ENCODE results near the gene ZNF732. TPM values are rescaled to one million over a fixed set of nuclear protein-coding genes. Genes with fewer than 3 reads are reported as not detected.

The ZNF732 gene
- total RNA-seq, 2 experiments from 2014 or later = not detected

- peak overlapping the region; percentile 98 for H3K4me3 ChIP-seq (ENCODE audit: low read length)
- intact Hi-C loops (cut with DNase I, micrococcal nuclease) = loop anchor here (1.0 to 5.0 kb wide), 7 partner anchors 137 to 444 kb away; partner anchors contain the start of genes PIGG (in 2 of the 2), ZNF721 (in 2 of the 2), ATP5ME (in 1 of the 2) and MYL5 (in 1 of the 2)
- peaks cover 26 to 36% of the 10 kb centered on the region in 2 experiments for H3K9me3 ChIP-seq (ENCODE audit: control insufficient read depth in 1 of 2, insufficient read depth in 1 of 2, low read length in 2 of 2)
- ATAC-seq (ENCODE audit: poor library complexity) (peak; percentile 39), DNase-seq (peak in 12 of 14 experiments; percentile 0 to 71 (median 42))
- TF ChIP-seq CTCF (IDR thresholded peaks at IDR 0.05) = no peak
- H3K36me3 Mint-ChIP-seq (ENCODE audit: low read depth) = peaks cover 83% of the 10 kb centered on the region
- no peaks in the 10 kb centered on the region for H3K27me3 Mint-ChIP-seq
- ChIA-PET POLR2A (interaction anchor here (0.6 to 3.2 kb wide), 13 partner anchors 19 to 336 kb away, joined by 3 to 40 read pairs (median 4); partner anchors contain the start of genes ATP5ME, MYL5, ZNF595 and ZNF718), CTCF (interaction anchor here (0.7 kb wide), 1 partner anchor 135 kb away, joined by 3 read pairs; no protein-coding TSS in a partner anchor)
- H3K27me3 ChIP-seq (ENCODE audit: control insufficient read depth in 1 of 2, insufficient read depth in 2 of 2, low read length in 2 of 2) = no peaks in the 10 kb centered on the region
- peak overlapping the region; percentile 85 to 91 for H3K27ac ChIP-seq (ENCODE audit: low read depth in 1 of 2, low read length in 2 of 2)
- peaks cover 51% of the 10 kb centered on the region for H3K4me1 Mint-ChIP-seq (ENCODE audit: low read depth)
- peaks cover 27% of the 10 kb centered on the region for H3K4me1 ChIP-seq (ENCODE audit: insufficient read depth, low read length)
- H3K9me3 Mint-ChIP-seq = peaks cover 19% of the 10 kb centered on the region
- peaks cover 16% of the 10 kb centered on the region for H3K36me3 ChIP-seq (ENCODE audit: insufficient read depth, low read length)
- H3K4me3 Mint-ChIP-seq = peak overlapping the region; percentile 94
- H3K27ac Mint-ChIP-seq = peak overlapping the region; percentile 98
Observed at GRCh38 chr4:337932-338758, 32.9 kb upstream of the ZNF732 start.

- peak within 1 kb of the TSS; percentile 85 to 91 for H3K27ac ChIP-seq (ENCODE audit: low read depth in 1 of 2, low read length in 2 of 2)
- peaks cover 75% of the 10 kb centered on the region for H3K36me3 Mint-ChIP-seq (ENCODE audit: low read depth)
Observed at GRCh38 chr4:337143-337931, 32.1 kb upstream of the ZNF732 start, which contains the start of gene ZNF141. Gene ZNF141 (plus strand): TSS chr4:337814. CDS start chr4:337984, 170 bp downstream.

More at GRCh38 chr4:337143-337931, 32.1 kb upstream of the ZNF732 start, which contains the start of gene ZNF141:
- H3K27ac Mint-ChIP-seq = peak within 1 kb of the TSS; percentile 98
- peaks cover 28% of the 10 kb centered on the region in 2 experiments for H3K9me3 ChIP-seq (ENCODE audit: control insufficient read depth in 1 of 2, insufficient read depth in 1 of 2, low read length in 2 of 2)
- no peaks in the 10 kb centered on the region for H3K27me3 ChIP-seq (ENCODE audit: control insufficient read depth in 1 of 2, insufficient read depth in 2 of 2, low read length in 2 of 2)
- peak within 1 kb of the TSS; percentile 98 for H3K4me3 ChIP-seq (ENCODE audit: low read length)
- TF ChIP-seq CTCF (IDR thresholded peaks at IDR 0.05) = no peak
- H3K4me1 Mint-ChIP-seq (ENCODE audit: low read depth) = peaks cover 51% of the 10 kb centered on the region
- DNase-seq (peak; percentile 81 to 97 (median 87)), ATAC-seq (ENCODE audit: poor library complexity) (peak; percentile 87)
- no peaks in the 10 kb centered on the region for H3K27me3 Mint-ChIP-seq
- intact Hi-C loops (cut with DNase I, micrococcal nuclease) = loop anchor here (1.0 to 5.0 kb wide), 7 partner anchors 137 to 445 kb away; partner anchors contain the start of genes PIGG (in 2 of the 2), ZNF721 (in 2 of the 2), ATP5ME (in 1 of the 2) and MYL5 (in 1 of the 2)
- H3K36me3 ChIP-seq (ENCODE audit: insufficient read depth, low read length) = peaks cover 12% of the 10 kb centered on the region
- H3K4me1 ChIP-seq (ENCODE audit: insufficient read depth, low read length) = peaks cover 27% of the 10 kb centered on the region
- peaks cover 18% of the 10 kb centered on the region for H3K9me3 Mint-ChIP-seq
- POLR2A ChIA-PET = interaction anchor here (0.6 to 3.2 kb wide), 13 partner anchors 20 to 337 kb away, joined by 3 to 40 read pairs (median 4); partner anchors contain the start of genes ATP5ME, MYL5, ZNF595 and ZNF718
- CTCF ChIA-PET = interaction anchor here (0.7 kb wide), 1 partner anchor 136 kb away, joined by 3 read pairs; no protein-coding TSS in a partner anchor
- peak within 1 kb of the TSS; percentile 94 for H3K4me3 Mint-ChIP-seq

Data from CD4-positive, alpha-beta T cell (primary cell).